DOHH2 (cell line): ENCODE results near the gene RHBDL3.

Experiments used
- EZH2phosphoT487 ChIP-seq: fragments of 200-600 bp; sonication (generic); IDR thresholded peaks from 2 replicates; pipeline ENCODE4 v1.6.1; 2017; ENCODE audit warnings: borderline replicate concordance, mild to moderate bottlenecking, antibody characterized with exemption, low read length, moderate library complexity, mixed read lengths
- TF ChIP-seq, protein P1 (sequence below): fragments of 200-600 bp; sonication (generic); IDR thresholded peaks from one replicate; pipeline ENCODE4 v1.5.1; 2014; ENCODE audit warnings: antibody characterized with exemption, mild to moderate bottlenecking, low read depth, low read length; ENCODE audit not compliant: poor library complexity, severe bottlenecking

GRCh38 chr17:32331243-32332040, 65.8 kb downstream of the RHBDL3 start:
- no peak for TF ChIP-seq EZH2phosphoT487
- TF ChIP-seq, protein P1, sequence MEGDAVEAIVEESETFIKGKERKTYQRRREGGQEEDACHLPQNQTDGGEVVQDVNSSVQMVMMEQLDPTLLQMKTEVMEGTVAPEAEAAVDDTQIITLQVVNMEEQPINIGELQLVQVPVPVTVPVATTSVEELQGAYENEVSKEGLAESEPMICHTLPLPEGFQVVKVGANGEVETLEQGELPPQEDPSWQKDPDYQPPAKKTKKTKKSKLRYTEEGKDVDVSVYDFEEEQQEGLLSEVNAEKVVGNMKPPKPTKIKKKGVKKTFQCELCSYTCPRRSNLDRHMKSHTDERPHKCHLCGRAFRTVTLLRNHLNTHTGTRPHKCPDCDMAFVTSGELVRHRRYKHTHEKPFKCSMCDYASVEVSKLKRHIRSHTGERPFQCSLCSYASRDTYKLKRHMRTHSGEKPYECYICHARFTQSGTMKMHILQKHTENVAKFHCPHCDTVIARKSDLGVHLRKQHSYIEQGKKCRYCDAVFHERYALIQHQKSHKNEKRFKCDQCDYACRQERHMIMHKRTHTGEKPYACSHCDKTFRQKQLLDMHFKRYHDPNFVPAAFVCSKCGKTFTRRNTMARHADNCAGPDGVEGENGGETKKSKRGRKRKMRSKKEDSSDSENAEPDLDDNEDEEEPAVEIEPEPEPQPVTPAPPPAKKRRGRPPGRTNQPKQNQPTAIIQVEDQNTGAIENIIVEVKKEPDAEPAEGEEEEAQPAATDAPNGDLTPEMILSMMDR, result no peak
